Loucy (cell line): ENCODE measurements around the gene CAMK2N2.

Experiments
- CTCF ChIP-seq: fragments of 200-600 bp; sonication (generic); conservative IDR thresholded peaks from 2 replicates; pipeline ENCODE4 v1.5.1; 2014; ENCODE audit warnings: mild to moderate bottlenecking, antibody characterized with exemption, low read length
- EZH2phosphoT487 ChIP-seq: fragments of 200-600 bp; IDR thresholded peaks from 2 replicates; pipeline ENCODE4 v1.6.1; 2018; ENCODE audit warnings: antibody characterized with exemption, mild to moderate bottlenecking, moderate library complexity, borderline replicate concordance

- TF ChIP-seq CTCF (no peak), EZH2phosphoT487 (no peak)
Observed at GRCh38 chr3:184234671-184235380, 26.5 kb downstream of the CAMK2N2 start.
